Inferior parietal cortex (tissue), 1 donor: Measurements from ENCODE around the gene MEGF6.

Source experiments
- DNase-seq: peaks from one replicate; pipeline ENCODE4 v3.0.0-alpha.2; 2016; ENCODE audit errors: extremely low spot score

Gene MEGF6

DNA sequence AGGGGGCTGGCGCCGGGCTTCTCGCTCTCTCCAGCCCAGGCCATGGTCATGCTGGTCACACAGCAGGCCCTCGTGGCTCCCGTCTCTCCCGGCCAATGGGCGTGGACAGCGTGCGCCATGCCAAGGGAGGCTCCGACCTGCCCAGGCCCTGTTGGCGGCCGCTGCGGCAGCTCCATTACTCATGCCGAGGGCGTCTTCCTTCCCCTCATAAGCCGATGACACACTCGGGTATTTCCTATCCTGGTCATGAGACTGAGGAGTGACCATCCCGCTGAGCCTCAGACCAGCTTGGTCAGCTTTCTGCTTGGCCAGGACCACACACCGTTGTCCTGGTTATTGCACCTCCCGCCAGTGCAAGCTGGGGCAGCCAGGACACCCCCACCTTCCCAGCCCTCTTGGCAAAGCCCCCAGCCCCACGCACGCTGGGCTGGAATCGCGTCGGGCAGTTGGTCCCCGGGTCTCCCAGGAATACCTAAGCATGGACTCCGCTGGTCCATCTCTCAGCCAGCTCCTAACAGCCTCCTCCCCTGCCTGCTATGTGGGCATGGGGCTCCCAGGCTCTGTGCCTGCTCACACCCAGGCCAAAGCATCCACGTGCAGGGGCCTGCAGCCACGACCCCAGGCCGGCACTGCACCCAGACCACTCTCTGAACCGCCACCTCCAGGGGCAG is 107.0 kb downstream of the MEGF6 start:
- peak; percentile 3 for DNase-seq

DNA sequence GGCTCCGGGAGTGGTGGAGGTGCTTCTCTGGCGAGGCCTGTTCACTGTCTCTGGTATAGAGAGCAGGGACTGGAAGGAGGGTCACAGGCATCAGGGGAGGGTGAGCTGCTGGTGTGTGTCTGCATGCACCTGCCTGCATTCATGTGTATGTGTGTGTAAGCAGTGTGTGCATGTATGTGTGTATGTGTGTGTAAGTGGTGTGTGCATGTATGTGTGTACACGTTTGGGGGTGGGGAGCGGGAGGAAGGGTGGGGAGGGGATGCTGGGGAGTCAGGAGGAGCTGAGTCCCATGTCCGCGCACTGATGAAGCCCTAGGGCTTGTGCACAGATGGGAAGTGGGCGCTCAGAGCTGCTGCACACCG is 107.8 kb downstream of the MEGF6 start:
- DNase-seq, result no peak

DNA sequence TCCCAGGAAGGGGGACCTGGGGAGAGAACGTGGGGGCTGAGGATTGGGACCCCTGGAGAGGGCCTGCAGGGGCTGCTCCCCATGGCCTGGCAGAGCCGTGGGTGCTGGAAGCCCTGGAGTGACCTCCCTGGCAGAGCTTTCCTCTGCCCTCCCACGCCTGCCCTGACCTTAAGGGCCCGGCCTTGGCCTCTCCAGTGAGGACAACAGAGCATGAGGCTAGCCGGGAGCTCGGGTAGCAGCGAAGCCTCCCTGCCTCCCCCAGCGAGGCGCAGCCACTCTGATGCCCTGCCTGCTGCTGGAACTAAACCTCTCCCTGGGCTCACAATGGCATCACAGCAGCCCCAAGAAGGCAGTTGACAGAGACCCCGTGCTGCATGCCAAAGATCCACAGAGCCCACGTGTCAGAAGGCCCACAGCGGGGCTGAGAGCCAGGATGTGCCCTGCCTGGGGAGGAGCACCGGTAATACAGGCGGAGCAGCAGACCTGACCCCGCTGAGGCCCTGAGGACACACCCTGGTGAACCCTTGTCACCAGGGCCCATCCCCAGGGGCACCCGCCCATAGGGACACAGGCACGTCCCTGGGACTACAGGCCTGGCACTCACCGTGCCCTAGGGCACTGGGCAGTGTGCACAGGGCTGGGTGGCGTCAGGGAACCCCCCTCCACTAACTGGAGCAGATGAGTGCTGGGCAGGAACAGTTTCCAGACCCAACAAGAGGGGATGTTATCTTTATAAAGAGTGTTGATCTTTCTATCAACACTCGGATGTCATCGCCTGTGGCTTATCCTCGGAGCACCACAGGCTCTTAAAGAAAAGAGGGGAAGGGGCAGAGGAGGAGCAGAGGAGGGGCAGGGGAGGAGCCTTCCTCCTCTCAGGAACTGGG is 108.4 kb downstream of the MEGF6 start:
- no peak for DNase-seq

DNA sequence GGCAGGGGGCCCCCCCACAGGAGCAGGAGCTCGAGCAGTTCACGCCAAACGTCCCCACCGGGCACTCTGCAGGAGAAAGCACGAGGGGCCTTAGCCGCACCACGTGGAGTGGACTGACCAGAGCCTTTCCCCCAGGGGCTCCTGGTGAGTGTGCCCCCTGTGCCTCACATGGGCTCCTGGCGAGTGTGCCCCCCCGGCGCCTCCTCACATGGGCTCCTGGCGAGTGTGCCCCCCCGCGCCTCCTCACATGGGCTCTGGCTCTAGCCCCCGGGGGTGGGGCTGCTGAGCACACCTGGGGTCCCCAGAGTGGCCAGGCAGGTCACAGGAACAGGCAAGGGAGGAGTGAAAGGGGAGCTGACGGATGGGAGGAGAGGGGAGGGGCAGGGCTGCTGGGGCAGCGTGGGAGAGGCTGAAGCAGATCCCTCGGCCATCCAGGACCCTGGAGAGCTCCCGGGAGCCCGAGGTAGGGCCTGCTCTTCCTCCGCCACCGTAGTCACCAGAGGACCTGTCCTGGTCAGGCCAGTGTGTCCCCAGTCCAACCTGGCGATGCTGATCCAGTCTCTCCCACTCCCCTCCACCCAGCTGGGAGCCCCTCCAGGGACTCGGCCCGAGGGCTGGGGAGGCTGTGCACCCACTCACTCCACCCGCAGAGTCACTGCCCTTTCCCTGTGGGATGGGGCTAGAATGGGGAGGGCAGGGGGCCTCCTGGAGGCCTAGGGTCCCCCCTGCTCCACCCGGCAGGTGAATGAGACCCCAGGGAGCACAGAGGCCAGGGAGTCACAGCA is 109.3 kb downstream of the MEGF6 start:
- DNase-seq, result no peak

DNA sequence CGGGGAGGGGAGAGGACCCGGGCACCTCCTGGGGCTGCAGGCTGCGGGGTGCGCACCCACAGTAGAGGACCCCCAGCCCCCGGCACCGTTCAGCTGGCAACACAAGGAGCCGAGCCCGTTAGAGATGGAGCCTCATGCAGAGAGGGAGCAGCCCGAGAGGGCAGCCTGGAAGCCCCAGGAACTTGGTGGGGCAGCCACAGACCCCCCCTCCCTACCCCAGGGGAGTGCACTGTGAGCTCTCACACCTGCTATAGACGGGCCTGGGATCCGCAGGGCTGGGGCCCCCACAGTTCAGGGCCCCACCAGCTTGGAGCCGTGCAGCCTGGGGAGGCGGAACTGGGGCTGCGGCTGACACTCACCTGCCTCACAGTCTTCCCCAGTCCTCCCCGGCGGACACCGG is 109.9 kb downstream of the MEGF6 start:
- no peak for DNase-seq

DNA sequence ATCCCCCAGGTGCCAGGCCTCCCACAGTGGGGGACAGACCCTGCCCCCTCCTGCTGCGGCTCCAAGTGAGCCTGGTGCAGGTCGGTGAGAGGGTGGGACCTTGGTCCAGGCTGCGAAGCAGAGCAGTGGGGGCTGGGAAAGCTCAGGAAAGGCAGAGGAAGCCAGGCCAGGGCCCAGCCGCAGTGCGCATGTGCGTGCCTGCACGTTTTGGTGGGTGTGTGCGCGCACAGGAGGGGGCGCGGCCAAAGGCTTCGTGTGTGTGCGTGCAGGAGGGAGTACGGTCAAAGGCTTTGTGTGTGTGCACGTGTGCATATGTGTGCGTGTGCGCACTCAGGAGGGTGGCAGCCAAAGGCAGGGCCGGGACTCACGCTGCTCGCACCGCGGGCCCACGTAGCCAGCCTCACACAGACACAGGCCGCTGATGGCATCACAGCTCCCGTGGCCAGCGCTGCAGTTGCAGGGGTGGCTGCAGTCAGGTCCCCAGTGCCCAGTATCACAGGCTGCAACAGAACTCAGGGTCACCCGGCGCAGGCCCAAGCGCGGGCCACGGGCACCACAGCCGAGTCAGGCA is 111.0 kb downstream of the MEGF6 start:
- no peak for DNase-seq

DNA sequence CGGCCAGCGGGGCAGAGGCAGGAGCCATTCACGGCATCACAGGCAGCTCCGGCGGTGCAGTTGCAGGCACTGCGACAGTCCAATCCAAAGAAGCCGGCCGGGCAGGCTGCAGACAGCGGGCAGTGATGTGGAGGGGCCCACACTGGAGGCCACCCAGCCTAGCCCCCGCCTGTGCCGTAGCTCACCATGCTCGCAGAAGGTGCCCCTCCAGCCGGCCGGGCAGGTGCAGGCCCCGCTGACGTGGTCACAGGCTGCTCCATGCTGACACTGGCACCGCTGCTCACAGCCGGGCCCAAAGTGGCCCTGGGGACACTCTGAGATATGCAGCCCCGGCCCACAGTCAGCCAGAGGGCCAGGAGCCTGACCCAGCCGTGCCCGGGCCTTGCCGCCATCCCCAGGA is 111.7 kb downstream of the MEGF6 start:
- DNase-seq, result no peak

DNA sequence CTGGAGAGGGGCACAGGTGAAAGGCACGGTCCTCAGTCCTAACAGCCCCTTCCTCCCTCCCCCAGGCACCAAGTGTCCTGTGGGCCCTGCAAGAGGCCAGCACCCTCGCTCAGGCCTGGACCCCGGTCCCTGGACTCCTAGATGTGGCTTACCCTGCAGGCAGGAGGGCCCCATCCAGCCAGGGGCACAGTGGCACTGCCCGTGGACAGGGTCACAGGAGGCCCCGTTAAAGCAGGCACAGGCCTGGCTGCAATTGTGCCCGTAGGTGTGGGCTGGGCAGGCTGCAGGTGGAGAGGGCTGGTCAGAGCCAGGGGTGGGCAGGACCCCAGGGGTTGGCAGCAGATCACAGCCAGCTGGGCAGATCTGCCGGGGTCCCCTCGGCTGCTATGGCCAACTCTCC is 112.3 kb downstream of the MEGF6 start:
- no peak for DNase-seq

DNA sequence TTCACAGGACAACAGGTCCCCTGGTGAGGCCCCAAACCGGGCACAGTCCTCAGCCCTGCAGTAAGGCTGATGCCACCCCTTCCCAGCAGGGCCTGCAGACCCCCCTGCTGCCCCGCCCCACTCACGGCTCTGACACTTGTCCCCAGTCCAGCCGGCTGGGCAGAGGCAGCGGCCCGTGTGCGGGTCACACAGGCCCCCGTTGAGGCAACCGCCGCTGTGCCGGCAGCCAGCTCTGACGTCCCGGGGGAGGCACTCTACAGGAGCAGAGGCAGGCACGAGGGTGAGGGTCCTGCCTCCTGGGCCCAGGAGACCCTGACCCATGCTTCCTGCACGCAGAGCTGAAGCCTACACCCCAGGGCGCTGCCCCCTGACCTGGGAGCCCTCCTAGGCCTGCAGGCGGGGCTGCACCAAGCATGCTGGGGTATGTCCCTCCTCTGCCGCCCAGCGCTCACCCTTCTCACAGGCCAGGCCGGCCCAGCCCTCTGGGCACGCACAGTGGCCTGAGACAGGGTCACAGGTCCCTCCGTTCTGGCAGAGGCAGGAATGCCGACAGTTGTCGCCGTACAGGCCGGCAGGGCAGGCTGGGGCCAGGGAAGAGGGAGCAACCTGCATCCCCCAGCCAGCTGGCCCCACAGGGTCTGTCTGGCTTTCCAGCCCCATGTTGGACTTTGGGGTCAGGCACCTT is 112.9 kb downstream of the MEGF6 start:
- DNase-seq, result no peak

DNA sequence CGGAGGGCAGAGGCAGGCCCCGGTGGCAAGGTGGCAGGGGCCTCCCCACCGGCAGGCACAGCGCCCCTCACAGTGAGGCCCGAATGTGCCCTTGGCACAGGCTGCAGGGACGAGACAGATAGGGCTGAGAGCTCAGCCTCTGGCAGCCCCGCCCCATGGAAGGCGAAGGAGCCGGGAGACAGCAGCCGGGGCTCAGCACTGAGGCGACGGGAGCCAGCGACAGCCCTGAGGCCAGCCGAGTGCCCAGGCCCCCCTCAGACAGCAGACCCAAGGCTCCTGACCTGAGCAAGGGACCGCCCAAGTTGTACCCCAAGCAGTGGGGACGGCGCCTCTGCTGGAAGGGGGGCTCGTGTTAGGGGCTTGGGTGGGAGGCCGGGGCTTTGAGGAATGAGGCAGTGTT is 113.8 kb downstream of the MEGF6 start:
- no peak for DNase-seq

DNA sequence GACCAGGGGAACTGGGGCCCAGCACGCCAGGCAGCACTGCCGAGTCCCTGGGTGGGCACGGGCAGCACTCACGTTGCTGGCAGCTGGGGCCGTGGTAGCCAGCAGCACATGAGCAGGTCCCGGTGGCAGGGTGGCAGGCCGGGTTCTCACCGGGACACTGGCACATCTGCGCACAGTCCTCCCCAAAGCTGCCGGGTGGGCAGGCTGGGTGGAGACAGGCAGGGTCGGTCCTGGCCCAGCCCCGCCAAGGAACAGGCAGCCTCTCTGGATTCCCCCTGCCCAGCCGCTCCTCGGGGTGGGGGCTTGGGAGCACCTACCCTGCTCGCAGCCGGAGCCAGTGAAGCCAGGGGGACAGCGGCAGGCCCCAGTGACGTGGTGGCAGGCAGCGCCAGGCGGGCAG is 114.4 kb downstream of the MEGF6 start:
- DNase-seq, result no peak

DNA sequence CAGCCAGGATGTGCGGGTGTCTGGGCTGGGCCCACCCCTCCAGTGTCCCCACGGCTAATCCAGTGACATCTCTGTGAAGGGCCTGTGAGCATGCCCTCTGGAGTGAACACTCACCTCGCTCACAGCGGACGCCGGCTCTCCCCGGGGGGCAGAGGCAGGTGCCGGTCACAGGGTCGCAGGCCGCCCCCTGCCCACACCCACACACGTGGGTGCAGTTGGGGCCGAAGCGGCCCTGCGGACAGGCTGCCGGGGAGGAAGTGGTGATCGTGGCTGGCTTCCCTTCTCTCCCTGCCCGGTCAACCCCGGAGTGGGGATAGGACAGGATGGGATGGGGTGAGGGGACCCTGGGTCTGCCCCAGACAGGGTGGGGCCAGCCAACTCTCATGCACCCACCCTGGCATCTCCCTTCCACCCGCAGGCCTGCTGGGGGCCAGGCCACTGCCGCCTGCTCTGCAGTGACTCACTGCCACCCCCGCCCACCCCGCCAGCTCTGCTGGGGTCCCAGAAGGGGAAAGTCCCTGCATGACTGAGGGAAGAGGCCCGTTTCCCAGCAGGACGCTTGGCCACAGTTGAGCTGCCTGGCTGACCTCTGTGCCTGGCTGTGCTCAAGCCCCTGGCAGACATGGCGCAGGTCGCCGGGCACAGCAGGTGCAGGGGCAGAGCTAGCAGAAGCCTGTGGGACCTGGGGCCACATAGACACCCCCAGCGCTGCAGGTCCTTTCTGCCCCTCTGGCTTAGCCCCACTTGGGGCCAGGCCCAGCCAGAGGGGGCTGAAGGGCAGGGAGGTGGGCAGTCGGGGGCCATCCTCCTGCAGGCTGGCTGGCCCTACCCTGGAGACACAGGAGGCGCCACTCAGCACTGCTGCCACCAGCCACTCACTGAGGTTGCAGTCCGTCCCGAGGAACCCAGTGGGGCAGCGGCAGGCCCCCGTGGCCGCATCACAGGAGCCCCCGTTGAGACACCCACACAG is 115.2 kb downstream of the MEGF6 start:
- no peak for DNase-seq

DNA sequence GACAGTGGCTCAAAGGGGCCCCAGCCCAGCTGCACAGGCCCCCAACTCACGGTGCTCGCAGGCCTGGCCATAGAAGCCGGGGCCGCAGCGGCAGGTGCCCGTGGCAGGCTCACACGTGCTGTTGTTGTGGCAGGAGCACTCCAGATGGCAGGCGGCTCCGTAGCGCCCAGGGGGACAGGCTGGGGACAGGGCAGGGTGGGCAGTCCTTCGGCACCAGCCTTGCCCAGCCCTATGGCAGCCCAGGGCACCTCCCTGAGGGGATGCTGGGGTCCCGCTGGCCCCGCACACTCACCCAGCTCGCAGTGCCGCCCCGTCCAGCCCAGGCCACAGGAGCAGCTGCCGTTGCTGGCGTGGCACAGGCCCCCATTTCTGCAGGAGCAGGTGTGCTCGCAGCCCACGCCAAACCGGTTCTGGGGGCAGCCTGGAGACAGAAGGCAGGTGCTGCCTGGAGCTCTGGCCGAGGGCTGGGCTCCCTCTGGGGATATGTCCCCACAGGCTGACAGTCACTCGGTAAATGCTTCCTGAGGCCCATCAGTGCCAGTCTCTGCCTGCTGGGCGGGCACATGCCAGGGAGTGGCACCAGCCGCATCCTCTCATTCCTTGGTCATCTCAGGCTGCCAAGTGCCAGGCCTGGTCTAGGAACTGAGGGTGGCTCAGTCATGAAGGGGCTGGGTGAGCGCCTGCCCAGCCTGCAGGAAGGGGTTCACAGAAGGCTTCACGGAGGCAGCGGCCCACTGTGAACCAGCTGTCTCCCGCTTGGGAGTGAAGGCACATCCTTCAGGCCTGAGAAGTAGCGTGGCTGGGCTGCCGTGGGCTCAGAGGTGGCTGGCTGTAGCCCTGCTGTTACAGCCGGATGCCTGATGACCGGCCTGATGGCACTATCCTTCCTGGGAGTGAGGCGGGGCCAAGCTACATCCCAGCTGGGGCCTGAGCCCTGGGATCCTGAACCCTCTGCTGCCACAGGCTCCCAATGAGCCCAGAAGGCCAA is 116.7 kb downstream of the MEGF6 start:
- DNase-seq, result no peak

DNA sequence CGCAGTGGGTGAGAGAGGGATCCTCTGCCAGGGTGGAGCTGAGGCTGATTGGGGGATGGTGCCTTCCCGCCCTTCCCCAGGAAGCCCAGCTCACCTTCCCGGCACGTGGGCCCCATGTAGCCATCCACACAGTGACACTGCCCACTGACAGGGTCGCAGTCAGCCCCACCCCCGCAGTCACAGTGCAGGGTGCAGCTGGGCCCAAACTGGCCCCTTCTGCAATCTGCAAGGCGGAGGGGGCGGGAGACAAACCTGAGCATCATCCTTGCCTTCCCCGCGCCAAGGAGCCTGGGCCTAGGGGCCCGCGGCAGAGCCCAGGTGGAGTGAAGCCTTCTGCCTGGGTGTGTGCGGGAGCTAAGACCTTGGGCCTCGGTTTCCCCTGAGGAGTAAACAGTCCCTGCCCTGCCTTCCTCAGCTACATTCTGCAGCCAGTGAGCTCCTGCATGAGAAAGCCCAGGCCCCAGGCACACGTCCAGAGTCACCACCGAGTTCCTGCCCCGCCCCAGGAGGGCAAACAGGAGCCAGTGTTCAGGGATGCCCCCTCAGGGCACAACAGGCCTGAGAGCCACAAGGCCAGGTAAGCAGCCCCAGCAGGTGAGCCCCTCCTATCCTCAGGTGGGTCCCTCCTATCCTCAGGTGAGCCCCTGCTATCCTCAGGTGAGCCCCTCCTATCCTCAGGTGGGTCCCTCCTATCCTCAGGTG is 118.6 kb downstream of the MEGF6 start:
- DNase-seq, result no peak

DNA sequence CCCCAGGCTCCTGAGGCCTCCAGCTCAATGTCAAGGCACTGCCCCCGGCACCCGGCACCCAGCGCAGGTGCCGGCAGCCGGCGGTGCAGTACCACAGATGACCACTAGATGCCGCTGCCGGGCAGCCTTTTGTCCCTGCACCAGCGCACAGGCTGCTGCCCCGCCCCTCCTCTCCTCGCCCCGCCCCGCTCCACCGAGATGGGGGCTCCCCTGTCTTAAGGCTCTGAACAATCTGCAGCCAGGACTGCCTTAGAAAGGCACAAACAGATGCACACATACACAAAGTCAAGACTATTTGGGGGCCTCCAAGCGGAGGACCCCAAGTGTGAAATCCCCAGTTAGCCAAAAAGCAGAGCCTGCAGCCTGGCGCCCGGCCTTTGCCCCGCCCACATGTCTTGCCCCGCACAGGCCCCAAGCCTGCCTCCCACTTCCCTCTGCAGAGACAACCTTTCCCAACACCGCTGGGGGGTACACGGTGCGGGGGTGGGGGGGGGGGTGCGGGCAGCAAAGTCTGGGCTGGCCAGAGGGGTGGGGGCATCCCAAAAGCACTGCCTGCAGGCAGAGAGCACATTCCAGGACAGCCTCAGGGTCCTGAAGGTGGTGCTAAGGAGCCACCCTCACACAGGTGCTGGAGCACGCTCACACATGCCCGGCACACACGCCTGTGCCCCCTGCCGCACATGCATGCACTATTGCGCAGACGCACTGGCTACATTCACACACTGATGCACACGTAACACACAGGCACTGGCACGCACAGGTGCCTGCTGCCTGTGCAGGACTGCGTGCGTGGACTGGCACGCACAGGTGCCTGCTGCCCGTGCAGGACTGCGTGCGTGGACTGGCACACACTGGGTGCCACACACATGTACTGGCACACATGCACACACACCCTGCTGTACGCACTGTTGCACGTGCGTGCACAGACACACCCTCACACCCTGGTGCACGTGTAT is 119.7 kb downstream of the MEGF6 start:
- peak; percentile 73 for DNase-seq

DNA sequence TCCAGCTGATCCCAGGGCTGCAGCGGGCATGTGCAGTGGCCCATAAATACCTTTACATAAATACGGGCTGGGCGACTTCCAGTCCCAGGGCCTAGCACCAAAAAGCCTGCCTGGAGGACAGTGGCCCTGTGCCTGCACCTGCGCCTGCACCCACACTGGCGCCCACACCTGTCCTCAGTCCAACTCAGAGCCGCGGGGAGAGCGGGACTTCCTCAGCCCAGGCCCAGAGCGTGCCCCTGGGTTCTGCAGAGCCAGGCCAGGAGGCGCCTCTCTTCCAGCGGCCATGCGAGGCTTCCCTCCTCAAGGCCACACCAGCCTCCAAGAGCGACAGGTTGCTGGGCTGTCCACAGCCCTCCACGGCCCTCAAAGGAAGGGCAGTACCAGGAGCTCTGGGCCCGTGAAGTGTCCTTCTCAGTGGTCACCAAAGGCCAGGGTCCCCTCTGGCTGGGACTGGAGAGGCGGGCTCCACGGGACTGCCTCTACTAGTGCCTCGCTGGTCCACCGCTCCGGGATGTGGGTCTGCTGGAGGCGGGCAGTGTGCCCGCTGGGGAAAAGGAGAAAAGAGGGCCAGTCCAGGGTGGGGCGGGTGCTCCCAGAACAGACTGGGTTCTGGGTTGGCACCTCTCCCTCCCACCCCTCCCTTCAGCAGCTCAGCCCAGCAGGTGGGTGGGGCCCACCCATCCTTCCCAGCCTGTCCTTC is 121.1 kb downstream of the MEGF6 start:
- no peak for DNase-seq

DNA sequence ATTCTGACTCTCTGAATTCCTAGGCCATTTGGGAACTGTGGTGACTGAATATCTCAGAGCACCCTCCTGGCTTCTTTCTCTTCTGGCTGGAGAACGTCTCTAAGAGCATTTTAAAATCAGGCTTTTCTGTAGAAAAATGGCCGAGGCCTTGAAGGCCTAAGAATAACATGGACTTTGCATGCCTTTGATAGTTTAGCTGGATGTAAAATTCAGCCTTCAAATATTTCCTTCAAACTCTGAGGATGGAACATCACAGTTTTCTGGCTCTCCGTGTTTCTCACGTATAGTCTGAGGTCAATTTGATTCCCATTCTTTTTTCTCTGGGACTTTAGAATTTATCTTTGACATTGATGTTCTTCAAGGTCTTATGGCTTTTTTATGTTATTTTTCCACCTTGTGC is 122.9 kb downstream of the MEGF6 start:
- no peak for DNase-seq
